Aorta (tissue), 5 donors: ENCODE data around the gene CARS2. TPM values are rescaled to one million over a fixed set of nuclear protein-coding genes. Genes with fewer than 3 reads are reported as not detected.

ENCODE experiments used
- ATAC-seq: fragments of 200-7000 bp; cut with Tn5 transposase; one replicate; pipeline ENCODE4 v1.9.1; 2022; ENCODE audit warnings: moderate library complexity; ENCODE audit not compliant: low FRiP score
- DNase-seq, 2 donors: peaks; one replicate each; pipeline ENCODE4 v3.0.0-alpha.2; 2020
- H3K27ac ChIP-seq, 2 donors: one replicate each; pipeline ENCODE4 v1.5.1; 2013; ENCODE audit warnings: low read length in 2 of 2, mild to moderate bottlenecking in 2 of 2, moderate library complexity in 2 of 2, control low read depth in 1 of 2, inconsistent platforms in 1 of 2, low read depth in 1 of 2
- H3K27me3 ChIP-seq, 2 donors: one replicate each; pipeline ENCODE4 v1.6.1; 2013; ENCODE audit warnings: control low read depth in 1 of 2, low read length in 1 of 2, mild to moderate bottlenecking in 1 of 2, moderate library complexity in 1 of 2; ENCODE audit not compliant: insufficient read depth in 2 of 2, control insufficient read depth in 1 of 2
- H3K36me3 ChIP-seq, 2 donors: one replicate each; pipeline ENCODE4 v1.6.1; 2013; ENCODE audit warnings: control low read depth in 1 of 2, low read length in 1 of 2, mild to moderate bottlenecking in 1 of 2; ENCODE audit not compliant: insufficient read depth in 2 of 2, control insufficient read depth in 1 of 2
- H3K4me1 ChIP-seq, 2 donors: one replicate each; pipeline ENCODE4 v1.6.1; 2013; ENCODE audit warnings: low read length in 2 of 2, control low read depth in 1 of 2, mild to moderate bottlenecking in 1 of 2, moderate library complexity in 1 of 2; ENCODE audit not compliant: insufficient read depth in 2 of 2, control insufficient read depth in 1 of 2
- H3K4me3 ChIP-seq, 2 donors: one replicate each; pipeline ENCODE4 v1.5.1; 2013; ENCODE audit warnings: low read length in 2 of 2, control low read depth in 1 of 2, mild to moderate bottlenecking in 1 of 2
- H3K9me3 ChIP-seq: one replicate; pipeline ENCODE4 v1.6.1; 2013; ENCODE audit warnings: mild to moderate bottlenecking, low read length; ENCODE audit not compliant: control insufficient read depth
- WGBS, 2 donors: extraction: QIAGEN DNeasy Blood & Tissue Kit; methylation state at CpG; one replicate each; pipeline ENCODE4 v1.1.7; 2013; 5-methylcytosine and 5-hydroxymethylcytosine counted together
- intact Hi-C, 2 donors: fragments of 100-400 bp; cut with DNase I; formaldehyde crosslinking; loops; one replicate each; pipeline versions ENCODE4 v1.14.2 to v1.15.0; 2022
- polyA plus RNA-seq, 2 donors: library from polyadenylated mRNA; stranded (reverse); fragments of 200-250 nt; gene quantifications; one replicate each; pipeline ENCODE4 v1.2.3, GENCODE V29; 2013
- total RNA-seq, 2 donors: library from RNA; stranded (reverse); fragmentation: NEBNext Ultra II Directional; extraction: Animal tissue kit (Norgen Biotek cat#: 25700); gene quantifications; one replicate each; pipeline ENCODE4 v1.2.1, GENCODE V29; 2021
- donor health status: healthy with polysubstance abuse.
- donor health status: Bipolar disorder and iron deficiency.
- donor health status: DM: no; HTN: no; CAD: no.
- donor health status: DM: no; HTN: no; CAD: no.
- donor health status: DM: yes; HTN: yes; CAD: no.

CARS2 gene
- total and polyA plus RNA-seq, 4 donors, result 38.3 to 125 (median 56.4) TPM

GRCh38 chr13:110605132-110605531 is 100.8 kb downstream of the CARS2 start:
- Histone ChIP-seq H3K27ac (no peak overlapping the region), H3K4me3 (no peak overlapping the region), H3K36me3 (no peaks in the 10 kb centered on the region), H3K4me1 (no peaks in the 10 kb centered on the region), H3K27me3 (no peaks in the 10 kb centered on the region), H3K9me3 (no peaks in the 10 kb centered on the region)
- intact Hi-C loops, result no loop called here
- WGBS, 2 donors, result 85 to 91% methylated on average over 6 of the region's 6 CpGs
- DNase-seq, result no peak
- no peak for ATAC-seq

- DNase-seq, result no peak
- H3K4me1 ChIP-seq, result no peaks in the 10 kb centered on the region
- 83 to 88% methylated on average over 4 of the region's 4 CpGs for WGBS, 2 donors
- H3K9me3 ChIP-seq, result no peaks in the 10 kb centered on the region
- H3K27ac ChIP-seq, result no peak overlapping the region
- no peaks in the 10 kb centered on the region for H3K27me3 ChIP-seq
- no peaks in the 10 kb centered on the region for H3K36me3 ChIP-seq
- ATAC-seq, result no peak
- intact Hi-C loops, result no loop called here
- no peak overlapping the region for H3K4me3 ChIP-seq
These were observed 104.9 kb downstream of the CARS2 start for GRCh38 chr13:110600980-110601379.

- DNase-seq, result no peak
- intact Hi-C loops, result no loop called here
- H3K27ac ChIP-seq, result no peak overlapping the region
- H3K4me3 ChIP-seq, result no peak overlapping the region
- no peak for ATAC-seq
- no peaks in the 10 kb centered on the region for H3K4me1 ChIP-seq
- H3K27me3 ChIP-seq, result no peaks in the 10 kb centered on the region
- 90 to 91% methylated on average over 10 of the region's 10 CpGs for WGBS, 2 donors
- H3K9me3 ChIP-seq, result no peaks in the 10 kb centered on the region
- H3K36me3 ChIP-seq, result no peaks in the 10 kb centered on the region
These were observed 105.6 kb downstream of the CARS2 start for GRCh38 chr13:110600261-110600819.

GRCh38 chr13:110597041-110597689 is 108.8 kb downstream of the CARS2 start:
- WGBS, 2 donors, result 86% methylated on average over 16 of the region's 16 CpGs
- H3K4me3 ChIP-seq, result no peak overlapping the region
- H3K27me3 ChIP-seq, result no peaks in the 10 kb centered on the region
- intact Hi-C loops, result no loop called here
- H3K4me1 ChIP-seq, result no peaks in the 10 kb centered on the region
- H3K27ac ChIP-seq, result no peak overlapping the region
- ATAC-seq (no peak), DNase-seq (no peak)
- no peaks in the 10 kb centered on the region for H3K36me3 ChIP-seq
- H3K9me3 ChIP-seq, result no peaks in the 10 kb centered on the region

- 40 to 41% methylated on average over 6 of the region's 6 CpGs for WGBS, 2 donors
- ATAC-seq (peak; percentile 86), DNase-seq (no peak)
- H3K9me3 ChIP-seq, result no peaks in the 10 kb centered on the region
- intact Hi-C loops, result loop anchor here (5.0 kb wide), 1 partner anchor 224 kb away; no protein-coding TSS in a partner anchor
- no peaks in the 10 kb centered on the region for H3K36me3 ChIP-seq
- no peaks in the 10 kb centered on the region for H3K27me3 ChIP-seq
- no peak overlapping the region for H3K27ac ChIP-seq
- no peak overlapping the region for H3K4me3 ChIP-seq
- H3K4me1 ChIP-seq, result no peaks in the 10 kb centered on the region
These were observed 112.3 kb downstream of the CARS2 start for GRCh38 chr13:110593430-110594130.

GRCh38 chr13:110592665-110593064 is 113.3 kb downstream of the CARS2 start:
- no peaks in the 10 kb centered on the region for H3K4me1 ChIP-seq
- H3K4me3 ChIP-seq, result no peak overlapping the region
- intact Hi-C loops, result loop anchor here (5.0 kb wide), 1 partner anchor 225 kb away; no protein-coding TSS in a partner anchor
- no peaks in the 10 kb centered on the region for H3K27me3 ChIP-seq
- 83 to 85% methylated on average over 2 of the region's 2 CpGs for WGBS, 2 donors
- H3K36me3 ChIP-seq, result no peaks in the 10 kb centered on the region
- ATAC-seq (no peak), DNase-seq (no peak)
- H3K9me3 ChIP-seq, result no peaks in the 10 kb centered on the region
- no peak overlapping the region for H3K27ac ChIP-seq

Other genes starting within 250 kb of the CARS2 start
- 10 to 100 TPM; 18.8 to 22.4 TPM for gene RAB20, start 144.4 kb downstream of the CARS2 start, total RNA-seq
- 10 to 100 TPM; 12.9 to 16.2 TPM for gene RAB20, start 144.4 kb downstream of the CARS2 start, polyA plus RNA-seq
- 10 to 100 TPM; 21.2 to 30.4 TPM for gene NAXD, start 90.6 kb downstream of the CARS2 start, total RNA-seq
- gene NAXD, start 90.6 kb downstream of the CARS2 start, polyA plus RNA-seq, result 10 to 100 TPM; 20.7 to 47.0 TPM
- 10 to 100 TPM; 10.5 to 10.6 TPM for gene ING1, start 7.6 kb upstream of the CARS2 start, total RNA-seq
- gene ING1, start 7.6 kb upstream of the CARS2 start, polyA plus RNA-seq, result 10 to 100 TPM in 1 of 2 donors, 1 to 10 TPM in 1; 7.4 to 16.8 TPM
- gene ANKRD10, start 209.0 kb upstream of the CARS2 start, total RNA-seq, result 100 to 1,000 TPM; 184 to 275 TPM
- 100 to 1,000 TPM in 1 of 2 donors, 10 to 100 TPM in 1; 44.1 to 153 TPM for gene ANKRD10, start 209.0 kb upstream of the CARS2 start, polyA plus RNA-seq